ENCODE measurements around the gene SOWAHA.

Gene SOWAHA

DNA sequence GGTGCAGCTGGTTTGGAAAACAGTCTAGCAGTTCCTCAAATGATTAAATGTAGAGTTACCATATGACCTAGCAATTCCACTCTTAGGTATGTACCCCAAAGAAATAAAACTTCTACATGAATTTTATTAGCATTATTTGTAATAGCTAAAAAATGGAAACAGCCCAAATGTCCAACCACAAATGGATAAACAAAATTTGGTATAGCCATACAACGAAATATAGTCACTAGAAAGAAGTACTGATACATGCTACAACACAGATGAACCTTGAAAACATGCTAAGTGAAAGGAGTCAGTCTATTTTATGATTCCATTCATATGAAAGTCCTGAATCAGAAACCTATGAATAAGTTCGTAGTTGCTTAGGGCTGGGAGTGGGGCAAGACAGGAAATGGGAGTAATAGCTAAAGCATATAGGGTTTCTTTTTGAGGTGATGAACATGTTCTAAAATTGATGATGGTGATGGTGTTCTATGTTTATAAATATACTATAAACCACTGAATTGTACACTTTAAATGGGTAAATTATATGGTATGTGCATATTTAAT is 46.9 kb downstream of the SOWAHA start:
- DNase-seq = no peak

DNA sequence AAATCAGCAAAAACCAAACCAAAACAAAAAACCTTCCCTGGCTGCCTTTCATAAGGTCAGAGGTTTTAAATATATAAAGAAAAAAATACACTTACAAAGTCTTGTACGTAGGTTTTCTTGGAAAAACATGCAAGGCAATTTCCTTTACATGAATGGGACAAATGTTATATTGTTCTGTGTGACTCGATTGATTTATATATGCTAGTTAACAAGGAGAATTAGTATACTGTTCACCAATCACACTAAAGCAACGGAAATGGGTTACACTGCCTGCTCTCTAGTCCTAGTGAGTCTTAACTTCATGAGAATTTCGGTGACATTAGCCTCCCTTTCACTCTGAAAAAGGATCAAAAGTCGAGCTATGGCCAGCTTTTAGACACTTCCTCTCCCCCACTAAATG is 47.6 kb downstream of the SOWAHA start:
- DNase-seq = no peak

GRCh38 chr5:132865668-132866341 is 52.7 kb downstream of the SOWAHA start:
- no peak for DNase-seq

Data from AML-193 (cell line).